GM23248 (cell line): Measurements from ENCODE around the gene TRIOBP. TPM values are rescaled to one million over a fixed set of nuclear protein-coding genes. Genes with fewer than 3 reads are reported as not detected.

Source experiments
- DNase-seq: peaks from one replicate; pipeline ENCODE4 v3.0.0-alpha.2; 2015
- H2AFZ ChIP-seq: fragments of 200-600 bp; sonication (generic); 2 replicates; pipeline ENCODE4 v1.6.1; 2016; ENCODE audit warnings: antibody characterized with exemption
- H3F3A ChIP-seq: fragments of 200-600 bp; sonication (generic); 2 replicates; pipeline ENCODE4 v1.6.1; 2016; ENCODE audit warnings: mild to moderate bottlenecking, antibody characterized with exemption, mixed run types; ENCODE audit not compliant: insufficient read depth
- H3K27ac ChIP-seq: fragments of 200-600 bp; sonication (generic); 2 replicates; pipeline ENCODE4 v1.5.1; 2016; ENCODE audit warnings: mild to moderate bottlenecking
- H3K27me3 ChIP-seq: fragments of 200-600 bp; sonication (generic); replicated peaks from 2 replicates; pipeline ENCODE4 v1.6.1; 2016; ENCODE audit warnings: mild to moderate bottlenecking; ENCODE audit not compliant: insufficient read depth
- H3K36me3 ChIP-seq: fragments of 200-600 bp; sonication (generic); 2 replicates; pipeline ENCODE4 v1.6.1; 2016; ENCODE audit warnings: low read depth, mild to moderate bottlenecking
- H3K4me1 ChIP-seq: fragments of 200-600 bp; sonication (generic); 2 replicates; pipeline ENCODE4 v1.6.1; 2016; ENCODE audit warnings: mild to moderate bottlenecking; ENCODE audit not compliant: insufficient read depth
- H3K4me2 ChIP-seq: fragments of 200-600 bp; sonication (generic); one replicate; pipeline ENCODE4 v1.6.1; 2016; ENCODE audit warnings: mild to moderate bottlenecking; ENCODE audit not compliant: unreplicated experiment
- H3K4me3 ChIP-seq: fragments of 200-600 bp; sonication (generic); 2 replicates; pipeline ENCODE4 v1.5.1; 2016; ENCODE audit warnings: mild to moderate bottlenecking
- H3K79me2 ChIP-seq: fragments of 200-600 bp; sonication (generic); 2 replicates; pipeline ENCODE4 v1.6.1; 2016; ENCODE audit warnings: mild to moderate bottlenecking; ENCODE audit not compliant: insufficient read depth
- H3K9ac ChIP-seq: fragments of 200-600 bp; sonication (generic); 2 replicates; pipeline ENCODE4 v1.6.1; 2016; ENCODE audit warnings: mild to moderate bottlenecking
- H3K9me2 ChIP-seq: fragments of 200-600 bp; sonication (generic); 2 replicates; pipeline ENCODE4 v1.6.1; 2016; ENCODE audit warnings: mixed run types, mild to moderate bottlenecking, moderate library complexity; ENCODE audit not compliant: insufficient read depth
- H3K9me3 ChIP-seq: fragments of 200-600 bp; sonication (generic); one replicate; pipeline ENCODE4 v1.6.1; 2017; ENCODE audit warnings: low read depth
- H4K20me1 ChIP-seq: fragments of 200-600 bp; sonication (generic); 2 replicates; pipeline ENCODE4 v1.6.0; 2016; ENCODE audit not compliant: insufficient read depth
- EZH2 ChIP-seq: fragments of 200-600 bp; sonication (generic); IDR thresholded peaks from 2 replicates; pipeline ENCODE4 v1.6.1; 2018; ENCODE audit warnings: antibody characterized with exemption, mild to moderate bottlenecking; ENCODE audit not compliant: insufficient read depth, poor library complexity, severe bottlenecking
- EZH2phosphoT487 ChIP-seq: fragments of 200-600 bp; sonication (generic); IDR thresholded peaks from 2 replicates; pipeline ENCODE4 v1.6.1; 2018; ENCODE audit warnings: antibody characterized with exemption, moderate library complexity, mild to moderate bottlenecking, low read depth; ENCODE audit not compliant: insufficient read depth
- WGBS, 2 experiments: methylation state at CpG; one replicate each; pipeline ENCODE4 v1.1.6; 2015 to 2017; ENCODE audit warnings: low lambda C conversion rate in 2 of 2, low coverage in 1 of 2; ENCODE audit errors: missing lambda C conversion rate in 2 of 2; 5-methylcytosine and 5-hydroxymethylcytosine counted together
- in situ Hi-C: fragments of 300-500 bp; cut with MboI; formaldehyde crosslinking; loops from 2 replicates; pipeline ENCODE4 v1.15.0; 2020
- polyA plus RNA-seq: library from polyadenylated mRNA; unstranded; fragments of >200 nt; fragmentation: Nextera tagmentation; extraction: Ambion mirVana; gene quantifications from 2 replicates; pipeline ENCODE4 v1.2.1, GENCODE V29; 2016
- total RNA-seq: library from RNA; depleted of rRNA; stranded (reverse); fragments of >200 nt; shearing (Covaris generic); gene quantifications from 2 replicates; pipeline ENCODE4 v1.2.3, GENCODE V29; 2014

The TRIOBP gene
- total and polyA plus RNA-seq, 2 experiments from 2014 or later: 123 to 135 TPM

DNA sequence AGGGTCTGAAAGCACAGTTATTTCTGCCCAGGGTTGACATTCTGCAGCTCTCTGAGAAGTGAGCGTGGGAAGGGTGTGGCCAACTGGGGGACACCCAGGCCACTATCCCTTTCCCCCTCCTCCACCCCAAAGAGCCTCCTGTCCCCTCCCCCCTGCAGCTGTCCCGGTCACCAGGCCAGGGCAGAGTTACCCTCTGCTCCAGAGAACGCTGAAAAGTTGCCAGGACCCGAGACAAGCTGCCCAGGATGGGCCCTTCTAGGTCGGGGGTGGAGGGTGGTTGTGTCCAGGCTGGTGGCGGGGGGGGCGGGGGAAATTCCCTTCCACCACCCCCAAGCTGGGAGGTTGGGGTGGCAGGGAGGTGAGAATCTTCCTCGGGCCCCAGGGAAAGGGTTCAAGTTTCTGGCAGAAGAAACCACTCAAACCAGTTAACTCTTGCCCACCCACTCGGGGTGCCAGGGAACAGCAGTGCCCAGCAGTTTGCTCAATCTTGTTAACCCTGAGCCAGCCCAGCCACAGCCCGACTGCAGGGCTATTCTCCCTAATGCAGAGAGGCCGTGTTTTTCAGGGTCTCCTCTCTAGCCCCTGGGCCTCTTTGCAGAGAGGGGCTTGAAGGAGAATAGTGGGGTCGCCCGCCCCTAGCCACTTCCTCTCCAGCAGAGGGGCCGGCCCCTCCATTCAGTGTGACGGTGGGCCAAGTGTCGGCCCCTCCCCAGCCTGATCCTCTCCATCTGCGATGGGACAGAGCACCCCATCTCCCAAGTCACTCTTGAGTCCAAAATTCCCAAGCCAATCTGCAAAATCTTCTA, 20.7 kb upstream of the TRIOBP start:
- Histone ChIP-seq H2AFZ (no peak overlapping the region), H3K4me2 (peak overlapping the region; percentile 100), H3K4me1 (peaks cover 14% of the 10 kb centered on the region), H3K27ac (peak overlapping the region; percentile 82), H3K79me2 (peaks cover 33% of the 10 kb centered on the region), H3K4me3 (peak overlapping the region; percentile 89), H3K9ac (peak overlapping the region; percentile 85), H3K36me3 (peaks cover 19% of the 10 kb centered on the region), H3K9me2 (no peaks in the 10 kb centered on the region), H4K20me1 (peaks cover 8% of the 10 kb centered on the region; the same call in 1 of the 2 replicates), H3K27me3 (no peaks in the 10 kb centered on the region), H3F3A (peaks cover 35% of the 10 kb centered on the region), H3K9me3 (no peaks in the 10 kb centered on the region)
- 2 to 3% methylated on average over 12 to 16 of the region's 17 CpGs for WGBS, 2 experiments
- in situ Hi-C loops: no loop called here
- TF ChIP-seq EZH2 (no peak), EZH2phosphoT487 (no peak)
- DNase-seq: peak; percentile 68

GRCh38 chr22:37676736-37677492, 19.9 kb upstream of the TRIOBP start:
- 1% methylated on average over 19 to 35 of the region's 42 CpGs for WGBS, 2 experiments

DNA sequence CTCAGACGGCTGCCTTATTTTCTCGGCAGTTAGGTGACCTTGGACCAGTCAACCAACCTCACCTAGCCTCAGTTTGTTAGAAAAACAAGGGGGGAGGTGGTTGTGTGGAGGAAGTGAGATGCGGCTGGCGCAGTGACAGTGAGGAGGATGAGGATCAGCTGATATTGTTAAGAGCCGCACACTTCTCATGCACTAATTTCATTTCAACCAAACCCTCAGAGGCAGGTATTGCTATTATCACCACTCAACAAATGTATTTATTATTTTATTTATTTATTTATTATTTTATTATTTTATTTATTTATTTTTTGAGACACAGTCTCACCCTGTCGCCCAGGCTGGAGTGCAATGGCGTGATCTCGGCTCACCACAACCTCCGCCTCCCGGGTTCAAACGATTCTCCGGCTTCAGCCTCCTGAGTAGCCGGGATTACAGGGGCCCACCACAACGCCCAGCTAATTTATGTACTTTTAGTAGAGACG, 19.3 kb upstream of the TRIOBP start:
- TF ChIP-seq EZH2: no peak
- TF ChIP-seq EZH2phosphoT487: no peak
- H3K4me1 ChIP-seq: peaks cover 14% of the 10 kb centered on the region
- WGBS, 2 experiments: 30 to 33% methylated on average over 15 of the region's 15 CpGs
- H2AFZ ChIP-seq: no peak overlapping the region
- peak overlapping the region; percentile 85 for H3K9ac ChIP-seq
- H3K4me3 ChIP-seq: peak overlapping the region; percentile 89
- DNase-seq: no peak
- in situ Hi-C loops: no loop called here
- peaks cover 38% of the 10 kb centered on the region for H3F3A ChIP-seq
- H3K27me3 ChIP-seq: no peaks in the 10 kb centered on the region
- no peaks in the 10 kb centered on the region for H3K9me3 ChIP-seq
- H3K79me2 ChIP-seq: peaks cover 33% of the 10 kb centered on the region
- H3K4me2 ChIP-seq: peak overlapping the region; percentile 100
- peak overlapping the region; percentile 82 for H3K27ac ChIP-seq
- H4K20me1 ChIP-seq: peaks cover 8% of the 10 kb centered on the region; the same call in 1 of the 2 replicates
- peaks cover 19% of the 10 kb centered on the region for H3K36me3 ChIP-seq
- no peaks in the 10 kb centered on the region for H3K9me2 ChIP-seq

More at GRCh38 chr22:37676736-37677492, 19.9 kb upstream of the TRIOBP start:
- Histone ChIP-seq H3K9ac (peak overlapping the region; percentile 85), H3K4me1 (peaks cover 14% of the 10 kb centered on the region), H3K4me3 (peak overlapping the region; percentile 89), H3K36me3 (peaks cover 19% of the 10 kb centered on the region), H3K4me2 (peak overlapping the region; percentile 100), H3K27me3 (no peaks in the 10 kb centered on the region), H2AFZ (no peak overlapping the region), H3K79me2 (peaks cover 33% of the 10 kb centered on the region), H3K9me2 (no peaks in the 10 kb centered on the region), H3K27ac (peak overlapping the region; percentile 82), H3F3A (peaks cover 38% of the 10 kb centered on the region), H4K20me1 (peaks cover 8% of the 10 kb centered on the region; the same call in 1 of the 2 replicates), H3K9me3 (no peaks in the 10 kb centered on the region)
- in situ Hi-C loops: no loop called here
- DNase-seq: peak; percentile 99
- TF ChIP-seq EZH2phosphoT487: no peak
- no peak for TF ChIP-seq EZH2

- Histone ChIP-seq H3K9ac (peak overlapping the region; percentile 85), H3K27me3 (no peaks in the 10 kb centered on the region), H3K9me2 (no peaks in the 10 kb centered on the region), H3K9me3 (no peaks in the 10 kb centered on the region), H3K79me2 (peaks cover 33% of the 10 kb centered on the region), H3K4me3 (peak overlapping the region; percentile 89), H3K4me2 (peak overlapping the region; percentile 100), H3F3A (peaks cover 38% of the 10 kb centered on the region), H3K36me3 (peaks cover 19% of the 10 kb centered on the region), H3K4me1 (peaks cover 14% of the 10 kb centered on the region), H4K20me1 (peaks cover 8% of the 10 kb centered on the region; the same call in 1 of the 2 replicates), H2AFZ (no peak overlapping the region), H3K27ac (peak overlapping the region; percentile 82; the same call in 1 of the 2 replicates)
- DNase-seq: no peak
- in situ Hi-C loops: no loop called here
- no peak for TF ChIP-seq EZH2
- TF ChIP-seq EZH2phosphoT487: no peak
- 52 to 56% methylated on average over 16 to 18 of the region's 18 CpGs for WGBS, 2 experiments
These were observed 18.5 kb upstream of the TRIOBP start for GRCh38 chr22:37678372-37678771.
